Bone marrow (tissue), 2 donors: ENCODE data around the gene C17orf113.

ENCODE experiments used
- DNase-seq, 2 donors: peaks; one replicate each; lab custom pipeline; 2025; lab: John Stamatoyannopoulos, UW

C17orf113 gene

DNA sequence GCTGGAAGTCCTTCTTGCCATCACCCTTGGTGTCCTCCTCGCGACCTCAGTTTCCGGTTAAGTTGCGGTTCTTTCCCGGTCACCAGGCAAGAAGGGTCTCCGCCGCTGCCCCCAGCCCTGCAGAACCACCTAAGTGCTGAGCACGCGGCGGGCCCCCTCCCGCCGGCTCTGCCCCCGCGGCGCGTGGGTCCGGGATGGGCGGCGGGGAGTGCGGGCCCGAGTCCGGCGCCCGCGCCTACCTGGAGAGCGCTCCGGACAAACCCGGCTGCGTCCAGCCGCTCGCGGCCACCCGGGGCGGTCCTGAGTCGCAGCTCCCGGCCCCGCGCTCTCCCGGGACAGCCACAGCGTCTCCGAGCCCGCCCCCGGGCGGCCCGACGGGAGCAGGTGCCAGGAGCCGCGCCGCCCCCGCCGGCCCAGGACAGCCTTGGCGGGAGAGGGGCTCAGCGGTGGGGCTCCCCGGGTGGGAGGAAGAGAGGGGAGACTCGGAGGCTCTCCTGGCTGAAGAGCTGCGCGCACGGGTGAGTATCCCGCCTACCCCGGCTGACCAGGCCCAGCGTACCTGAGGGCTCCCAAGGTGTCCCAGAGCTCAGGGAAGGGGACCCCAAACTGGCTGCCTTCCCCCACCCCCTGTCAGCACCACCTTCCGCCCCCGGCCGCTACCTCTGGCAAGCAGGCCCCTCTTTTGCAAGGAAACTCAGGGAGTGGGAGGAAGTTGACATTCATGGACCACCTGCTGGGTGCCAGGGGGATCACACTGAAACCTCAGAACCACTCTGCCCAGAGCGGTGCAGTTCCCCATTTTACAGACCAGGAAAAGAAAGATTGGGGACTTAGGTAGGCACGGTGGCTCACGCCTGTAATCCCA is 22.2 kb upstream of the C17orf113 start:
- peak in 1 of 2 donors; percentile 23 for DNase-seq

- DNase-seq = no peak
Observed at GRCh38 chr17:42071810-42072209, 21.4 kb upstream of the C17orf113 start.

DNA sequence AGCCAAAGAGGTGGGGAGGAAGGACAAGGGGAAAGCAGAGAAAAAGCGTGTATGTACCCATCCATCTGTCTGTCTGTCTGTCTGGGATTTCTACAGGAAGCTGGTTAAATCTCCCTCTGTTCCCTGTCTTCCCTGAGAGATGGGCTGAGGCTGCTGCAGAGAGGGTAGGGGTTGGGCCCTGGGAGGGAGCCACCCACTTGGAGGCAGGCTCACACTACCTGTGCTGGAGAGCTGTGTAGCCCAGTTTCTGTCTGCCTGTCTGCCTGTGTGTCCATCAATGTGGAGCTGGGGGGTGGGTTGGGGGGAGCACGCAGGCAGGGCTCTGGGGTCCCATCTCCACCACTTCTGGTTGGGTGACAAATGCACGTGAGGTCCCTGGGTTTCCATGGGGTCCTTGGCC is 18.6 kb upstream of the C17orf113 start:
- no peak for DNase-seq

DNA sequence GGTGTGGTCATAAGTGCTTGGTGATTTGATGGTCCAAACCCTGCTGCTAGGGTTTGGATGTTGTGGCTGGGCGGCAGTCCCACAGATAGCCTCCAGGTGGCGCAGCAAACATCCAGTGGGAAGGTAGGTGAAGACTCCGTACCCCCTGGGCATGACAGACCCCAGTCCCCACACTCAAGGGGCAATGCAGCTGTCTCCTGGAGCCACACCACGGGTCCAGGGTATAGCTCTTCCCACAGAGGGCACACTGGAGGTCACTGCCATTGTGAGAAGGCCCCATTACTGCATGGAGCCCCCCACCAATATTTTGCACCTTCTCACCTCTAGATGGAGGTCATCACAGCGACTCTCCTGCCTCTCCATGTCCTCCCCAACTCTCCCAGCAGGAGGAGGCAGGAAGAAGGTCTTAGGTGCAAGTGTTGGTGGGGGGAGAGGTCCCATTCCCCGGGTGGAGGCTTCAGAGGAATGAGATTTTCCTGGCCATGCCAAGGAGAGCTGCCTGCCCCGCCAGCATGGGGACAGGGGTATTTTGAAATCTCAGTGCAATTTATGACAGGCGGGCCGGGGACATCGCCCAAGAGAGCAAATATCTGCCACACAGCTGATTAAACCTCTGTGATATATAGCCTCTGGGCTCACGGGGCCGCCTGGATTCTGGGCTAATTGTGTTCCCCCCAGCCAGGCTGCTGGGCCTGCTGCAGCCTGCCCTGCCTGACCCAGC is 17.1 kb upstream of the C17orf113 start:
- peak; percentile 30 to 41 for DNase-seq

GRCh38 chr17:42065201-42065600 is 14.8 kb upstream of the C17orf113 start:
- DNase-seq = no peak

DNA sequence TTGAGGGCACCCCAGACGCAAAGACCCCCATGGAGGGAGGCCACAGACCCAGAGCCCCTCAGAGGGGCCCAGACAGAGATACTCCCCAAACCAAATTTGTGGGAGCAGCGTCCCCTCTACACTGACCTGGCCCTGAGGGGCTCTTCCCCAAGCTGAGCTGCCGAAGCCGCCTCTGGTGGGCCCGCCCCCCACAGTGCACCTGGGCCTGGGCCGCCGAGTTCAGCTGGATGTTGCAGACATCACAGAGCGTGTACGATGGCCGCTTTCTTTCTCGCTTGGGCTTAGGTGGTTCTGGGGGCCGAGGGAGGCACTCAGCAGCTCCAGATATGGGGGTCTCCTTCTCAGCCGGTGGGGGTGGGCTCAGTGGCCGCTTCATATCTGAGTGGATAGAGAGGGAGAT is 12.3 kb upstream of the C17orf113 start:
- DNase-seq = no peak

DNA sequence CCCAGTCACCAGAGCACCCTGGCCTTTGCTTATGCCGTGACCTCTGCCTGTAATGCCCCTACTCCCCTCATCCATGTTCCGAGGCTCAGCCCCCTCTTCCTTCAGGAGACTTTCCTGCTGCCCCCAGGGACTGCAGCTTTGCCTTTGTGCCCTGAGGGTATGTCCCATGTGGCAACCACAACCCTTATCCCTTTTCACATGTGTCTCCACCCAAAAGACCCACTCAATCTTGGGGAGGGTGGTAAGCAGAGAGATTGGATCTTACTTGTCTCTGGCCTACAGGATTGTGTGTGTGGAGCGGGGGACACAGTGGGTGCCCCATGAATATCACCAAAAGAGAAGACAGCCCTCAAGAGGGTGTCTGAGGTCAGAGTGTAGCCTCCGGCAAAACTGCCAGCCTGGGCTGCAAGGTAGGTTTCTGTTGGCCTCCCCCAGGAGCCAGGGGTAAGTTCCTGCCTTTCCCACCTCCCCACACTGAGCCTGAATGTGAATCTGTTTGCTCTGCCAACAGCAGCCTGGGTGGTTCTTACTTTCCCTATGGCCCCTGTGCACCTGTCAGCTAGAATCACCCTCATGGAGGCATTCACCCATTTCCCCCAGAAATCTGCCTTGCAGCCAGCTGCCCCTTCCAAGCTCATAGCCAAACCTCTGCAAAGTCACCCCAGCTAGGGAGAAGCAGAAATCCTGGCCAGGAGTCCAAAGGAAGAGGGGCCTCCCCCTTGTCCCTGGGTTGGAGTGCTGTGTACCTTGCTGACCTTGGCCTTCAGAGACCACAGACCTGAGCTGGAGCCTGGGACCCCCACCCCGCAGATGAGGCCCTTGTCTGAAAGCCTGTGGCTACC is 11.5 kb upstream of the C17orf113 start:
- DNase-seq = no peak

GRCh38 chr17:42060231-42060630 is 9.8 kb upstream of the C17orf113 start:
- no peak for DNase-seq

DNA sequence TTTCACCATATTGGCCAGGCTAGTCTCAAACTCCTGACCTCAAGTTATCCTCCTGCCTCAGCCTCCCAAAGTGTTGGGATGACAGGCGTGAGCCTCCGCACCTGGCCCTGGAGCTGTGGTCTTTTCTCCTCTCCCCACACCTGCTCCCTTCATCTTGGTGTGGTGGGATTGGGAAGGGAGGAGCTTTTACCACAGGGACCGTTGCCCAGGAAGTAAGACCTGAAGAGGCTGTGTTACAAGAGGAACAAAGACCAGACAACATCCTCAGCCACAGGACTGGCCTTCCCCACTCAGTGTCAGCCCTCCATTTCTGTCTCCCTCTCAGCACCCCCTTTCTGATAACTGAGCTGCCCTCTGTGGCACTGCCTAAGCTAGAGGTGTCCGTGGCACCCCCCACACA is 9.4 kb upstream of the C17orf113 start:
- DNase-seq = no peak

DNA sequence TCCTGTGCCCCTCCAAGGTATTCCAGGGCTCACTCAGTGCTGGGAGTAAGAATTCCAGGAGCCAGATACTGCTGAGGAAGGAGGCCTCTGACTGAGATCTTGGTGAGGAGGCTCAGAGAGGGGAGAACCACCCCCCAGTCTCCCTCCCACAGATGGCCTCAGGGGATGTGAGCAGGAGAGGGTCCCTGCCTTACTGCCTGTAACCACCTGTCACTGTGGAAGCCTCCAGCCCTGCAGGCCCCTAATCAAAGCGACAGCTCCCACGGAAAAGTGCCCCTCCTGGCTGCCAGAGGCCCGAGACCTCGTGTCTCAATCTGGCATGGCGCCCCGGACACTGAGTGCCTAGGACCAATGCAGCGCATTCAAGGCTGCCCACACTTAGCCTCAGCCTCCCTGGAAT is 7.7 kb upstream of the C17orf113 start:
- no peak for DNase-seq

GRCh38 chr17:42056635-42057034 is 6.2 kb upstream of the C17orf113 start:
- no peak for DNase-seq

- DNase-seq = no peak
Observed at GRCh38 chr17:42055496-42055895, 5.1 kb upstream of the C17orf113 start.

GRCh38 chr17:42055027-42055426 is 4.6 kb upstream of the C17orf113 start:
- DNase-seq = no peak

DNA sequence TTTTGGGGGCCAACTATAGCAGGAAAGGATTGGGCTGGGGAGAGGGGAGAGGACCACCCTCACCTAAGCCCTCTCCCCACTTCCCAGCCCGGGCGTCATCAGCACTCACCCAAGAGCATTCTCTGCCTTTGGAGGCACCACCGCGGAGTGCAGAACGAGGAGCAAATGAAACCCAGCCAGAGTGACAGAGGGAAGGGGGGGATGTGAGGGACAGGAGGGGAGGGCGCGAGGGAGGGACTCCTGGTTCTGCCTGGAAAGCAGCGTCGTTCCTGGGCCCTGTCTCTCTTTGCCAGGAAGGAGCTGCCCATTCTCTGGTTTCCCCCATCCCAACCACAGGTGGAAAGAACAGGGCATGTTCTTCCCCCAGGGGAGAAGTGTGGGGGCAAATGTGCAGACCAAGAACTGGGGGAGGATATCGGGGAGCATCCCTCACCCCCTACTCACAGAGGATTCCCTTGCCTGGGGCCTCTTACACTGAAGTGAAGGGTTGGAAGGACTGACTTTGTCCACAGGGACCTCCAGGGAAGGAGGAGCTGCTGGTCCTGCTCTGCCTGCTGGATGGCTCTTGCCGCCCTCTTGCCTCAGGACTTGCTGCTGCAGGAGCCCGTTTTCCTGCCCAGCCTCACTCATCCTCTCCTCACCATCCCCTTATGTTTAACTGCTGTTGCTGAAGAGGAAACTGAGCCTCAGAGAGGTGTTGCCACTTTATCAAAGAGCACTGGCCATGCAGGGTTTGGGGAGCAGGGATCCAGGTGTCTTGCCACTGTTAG is 3.5 kb upstream of the C17orf113 start:
- no peak for DNase-seq

DNA sequence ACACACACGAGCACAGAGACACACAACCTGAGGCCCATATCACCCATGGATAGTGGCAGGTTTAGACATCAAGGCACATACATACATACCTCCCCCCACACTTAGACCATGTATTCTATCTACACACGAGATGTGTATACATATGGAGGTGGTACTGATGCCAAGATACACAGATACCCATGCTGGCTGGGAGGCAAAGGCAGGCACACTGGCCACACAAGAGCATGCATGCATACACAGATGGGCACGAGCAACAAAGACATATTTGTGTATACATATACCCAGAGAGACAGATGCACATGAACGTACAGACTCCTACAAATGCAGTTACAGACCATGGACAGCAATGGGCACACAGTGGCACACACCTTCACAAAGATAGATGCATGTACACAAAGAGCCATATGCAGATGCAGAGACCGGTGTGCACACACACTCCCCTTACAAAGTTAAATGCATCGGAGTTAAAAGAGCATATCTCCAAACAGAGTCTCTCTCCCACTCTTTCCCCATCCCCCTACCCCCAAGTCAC is 2.0 kb upstream of the C17orf113 start:
- DNase-seq = no peak

- no peak for DNase-seq
Observed at GRCh38 chr17:42051645-42052044, 1.2 kb upstream of the C17orf113 start.

GRCh38 chr17:42051013-42051400 is 606 bp upstream of the C17orf113 start:
- DNase-seq = no peak

- no peak for DNase-seq
Observed at GRCh38 chr17:42049834-42050392, 488 bp downstream of the C17orf113 start.

- DNase-seq = no peak
Observed at GRCh38 chr17:42047343-42047742, 3.1 kb downstream of the C17orf113 start.

GRCh38 chr17:42045719-42046118 is 4.7 kb downstream of the C17orf113 start:
- DNase-seq = no peak
